Heart right ventricle (tissue), 16 donors: ENCODE data around the gene SPA17. TPM values are rescaled to one million over a fixed set of nuclear protein-coding genes. Genes with fewer than 3 reads are reported as not detected.

Source experiments
- ATAC-seq, 8 donors: fragments of 200-7000 bp; cut with Tn5 transposase; one replicate each; pipeline ENCODE4 v1.9.1; 2020; ENCODE audit warnings: mild to moderate bottlenecking in 8 of 8, moderate library complexity in 8 of 8, moderate number of reproducible peaks in 1 of 8
- DNase-seq, 2 donors: peaks; one replicate each; pipeline ENCODE4 v3.0.0-alpha.2; 2020
- H3K27ac ChIP-seq, 10 donors: fragments of 200-600 bp; sonication (generic) in 2 of 10; one replicate each; pipeline versions ENCODE4 v1.5.0 to v1.8.0; 2020 to 2022; ENCODE audit warnings: mild to moderate bottlenecking in 3 of 10
- H3K27me3 ChIP-seq, 7 donors: fragments of 200-600 bp; one replicate each; pipeline ENCODE4 v1.8.0; 2021 to 2022; ENCODE audit warnings: mild to moderate bottlenecking in 2 of 7
- H3K36me3 ChIP-seq, 9 donors: fragments of 200-600 bp; sonication (generic) in 1 of 9; one replicate each; pipeline versions ENCODE4 v1.5.0 to v1.8.0; 2020 to 2022; ENCODE audit warnings: mild to moderate bottlenecking in 2 of 9
- H3K4me1 ChIP-seq, 9 donors: fragments of 200-600 bp; sonication (generic) in 1 of 9; one replicate each; pipeline versions ENCODE4 v1.5.0 to v1.8.0; 2020 to 2022; ENCODE audit warnings: mild to moderate bottlenecking in 4 of 9
- H3K4me3 ChIP-seq, 10 donors: fragments of 200-600 bp; sonication (generic) in 2 of 10; one replicate each; pipeline versions ENCODE4 v1.5.0 to v1.8.0; 2020 to 2022; ENCODE audit warnings: mild to moderate bottlenecking in 7 of 10, moderate library complexity in 2 of 10
- H3K9me3 ChIP-seq, 11 donors: fragments of 200-600 bp in 10 of 11; sonication (generic) in 2 of 11; one replicate each; pipeline versions ENCODE4 v1.5.0 to v1.8.0; 2013 to 2022; ENCODE audit warnings: mild to moderate bottlenecking in 2 of 11, control low read depth in 1 of 11, moderate library complexity in 1 of 11
- WGBS, 2 donors: extraction: QIAGEN DNeasy Blood & Tissue Kit; methylation state at CpG; one replicate each; pipeline ENCODE4 v1.1.7; 2013; ENCODE audit warnings: inconsistent platforms in 1 of 2; 5-methylcytosine and 5-hydroxymethylcytosine counted together
- intact Hi-C, 10 donors: fragments of 100-400 bp; cut with DNase I; formaldehyde crosslinking; loops; one replicate each; pipeline versions ENCODE4 v1.11.1 to v1.14.2; 2022
- polyA plus RNA-seq, 2 donors: library from polyadenylated mRNA; stranded (reverse); fragments of 200-250 nt; gene quantifications; one replicate each; pipeline ENCODE4 v1.2.3, GENCODE V29; 2013
- total RNA-seq, 10 donors: library from RNA; stranded (reverse); fragmentation: NEBNext Ultra II Directional in 3 of 10; extraction: Animal tissue kit (Norgen Biotek cat#: 25700) in 3 of 10; gene quantifications; one replicate each; pipeline versions ENCODE4 v1.2.1 to v1.2.4, GENCODE V29; 2021 to 2023
- TF ChIP-seq, protein P1 (sequence below), 9 donors: fragments of 200-600 bp; sonication (generic) in 2 of 9; IDR thresholded peaks; one replicate each; pipeline versions ENCODE4 v1.5.0 to v1.8.0; 2021 to 2022; ENCODE audit warnings: antibody characterized with exemption in 9 of 9, mild to moderate bottlenecking in 5 of 9, moderate library complexity in 1 of 9
- donor health status: Arrhythmogenic right ventricular cardiomyopathy.
- donor health status: ischemic (EF 13 %, LVEDD 7.1; RV severe dilation, severe dysfunction).
- donor health status: healthy with polysubstance abuse.
- donor health status: DM: no; HTN: yes; CAD: no.
- donor health status: DM: no; HTN: no; CAD: no.
- donor health status: ischemic (EF 25% LVEDD 6.9; RV normal size, moderate dysfunction).
- donor health status: ischemic (EF 25% LVEDD 5.7; RV mildly dilated, moderate dysfunction).
- donor health status: healthy.
- donor health status: DM: yes; HTN: yes; CAD: no.
- donor health status: Ischemic cardiomyopathy.
- donor health status: ischemic (EF 35%, LVEDD 5.7; RV mildly dilated, moderate dysfunction).
- donor health status: nonischemic (EF 11% LVEDD 7.7; RV severe dilation, severe dysfunction).
- donor health status: DM: yes; HTN: yes; CAD: no.
- donor health status: PGD.
- donor health status: ischemic (EF 29% LVEDD 5.4; RV normal size, mild dysfunction).
- donor health status: nonischemic (EF 23%, LVEDD 6.1; RV moderate dilation, normal function).

The SPA17 gene
- total and polyA plus RNA-seq, 12 donors = 0.62 to 4.9 (median 2.3) TPM

DNA sequence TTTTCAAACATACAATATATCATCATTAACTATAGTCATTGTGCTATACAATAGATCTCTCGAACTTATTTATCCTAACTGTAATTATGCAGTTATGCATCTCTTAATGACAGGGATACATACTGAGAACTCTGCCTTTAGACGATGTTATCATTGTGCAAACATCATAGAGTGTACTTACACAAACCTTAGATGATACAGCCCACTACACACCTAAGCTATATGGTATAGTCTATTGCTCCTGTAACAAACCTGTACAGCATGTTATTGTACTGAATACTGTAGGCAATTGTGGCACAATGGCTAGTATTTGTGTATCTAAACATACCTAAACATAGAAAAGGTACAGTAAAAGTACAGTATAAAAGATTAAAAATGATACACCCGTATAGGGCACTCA lies 38.7 kb downstream of the SPA17 start:
- H3K36me3 ChIP-seq = no peaks in the 10 kb centered on the region
- intact Hi-C loops = no loop called here
- TF ChIP-seq, protein P1, sequence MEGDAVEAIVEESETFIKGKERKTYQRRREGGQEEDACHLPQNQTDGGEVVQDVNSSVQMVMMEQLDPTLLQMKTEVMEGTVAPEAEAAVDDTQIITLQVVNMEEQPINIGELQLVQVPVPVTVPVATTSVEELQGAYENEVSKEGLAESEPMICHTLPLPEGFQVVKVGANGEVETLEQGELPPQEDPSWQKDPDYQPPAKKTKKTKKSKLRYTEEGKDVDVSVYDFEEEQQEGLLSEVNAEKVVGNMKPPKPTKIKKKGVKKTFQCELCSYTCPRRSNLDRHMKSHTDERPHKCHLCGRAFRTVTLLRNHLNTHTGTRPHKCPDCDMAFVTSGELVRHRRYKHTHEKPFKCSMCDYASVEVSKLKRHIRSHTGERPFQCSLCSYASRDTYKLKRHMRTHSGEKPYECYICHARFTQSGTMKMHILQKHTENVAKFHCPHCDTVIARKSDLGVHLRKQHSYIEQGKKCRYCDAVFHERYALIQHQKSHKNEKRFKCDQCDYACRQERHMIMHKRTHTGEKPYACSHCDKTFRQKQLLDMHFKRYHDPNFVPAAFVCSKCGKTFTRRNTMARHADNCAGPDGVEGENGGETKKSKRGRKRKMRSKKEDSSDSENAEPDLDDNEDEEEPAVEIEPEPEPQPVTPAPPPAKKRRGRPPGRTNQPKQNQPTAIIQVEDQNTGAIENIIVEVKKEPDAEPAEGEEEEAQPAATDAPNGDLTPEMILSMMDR (IDR thresholded peaks at IDR 0.05) = no peak
- H3K27me3 ChIP-seq = peaks cover 0 to 31% (median 6%) of the 10 kb centered on the region in 7 donors
- DNase-seq (no peak), ATAC-seq (no peak)
- 85 to 86% methylated on average over 3 of the region's 3 CpGs for WGBS, 2 donors
- no peak overlapping the region for H3K4me3 ChIP-seq
- H3K9me3 ChIP-seq = peaks cover 0 to 12% (median 3%) of the 10 kb centered on the region in 11 donors
- H3K27ac ChIP-seq = no peak overlapping the region
- peaks cover 0 to 9% (median 6%) of the 10 kb centered on the region in 9 donors for H3K4me1 ChIP-seq

GRCh38 chr11:124716591-124716990 lies 42.9 kb downstream of the SPA17 start:
- Histone ChIP-seq H3K4me3 (no peak overlapping the region), H3K36me3 (no peaks in the 10 kb centered on the region), H3K27me3 (peaks cover 0 to 65% (median 28%) of the 10 kb centered on the region in 7 donors), H3K4me1 (peaks cover 4 to 24% (median 15%) of the 10 kb centered on the region in 9 donors), H3K27ac (peak overlapping the region in 3 of 10 donors; percentile 31 to 68 (median 50)), H3K9me3 (no peaks in the 10 kb centered on the region)
- DNase-seq = no peak
- intact Hi-C loops = loop anchor here in 1 of 10 donors (5.0 kb wide), 1 partner anchor 46 kb away; the partner anchor contains the start of gene ESAM
- WGBS, 2 donors = 65 to 68% methylated on average over 3 of the region's 3 CpGs
- TF ChIP-seq, protein P1 (IDR thresholded peaks at IDR 0.05) = no peak
- ATAC-seq = no peak

DNA sequence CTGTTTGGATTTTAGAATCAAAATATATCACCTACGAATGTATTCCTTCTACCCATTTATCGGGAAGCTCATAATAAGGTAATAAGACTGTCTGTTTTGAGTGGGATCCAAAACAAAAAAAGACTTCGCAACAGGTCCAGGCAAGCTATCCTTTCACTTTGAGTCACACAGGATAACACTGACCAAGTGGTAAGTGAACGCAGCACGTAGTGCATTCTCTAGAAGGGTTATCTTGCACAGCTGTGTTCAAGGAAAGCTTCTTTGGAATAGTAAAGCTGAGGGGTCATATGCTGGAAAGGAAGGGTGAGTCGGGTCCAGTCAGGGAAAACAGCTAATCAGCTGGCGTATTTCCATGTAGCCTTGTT lies 43.7 kb downstream of the SPA17 start:
- peak overlapping the region in 8 of 10 donors; percentile 30 to 68 (median 52) for H3K27ac ChIP-seq
- ATAC-seq = peak; percentile 44 to 82 (median 60)
- intact Hi-C loops = loop anchor here in 1 of 10 donors (5.0 kb wide), 1 partner anchor 45 kb away; the partner anchor contains the start of gene ESAM

GRCh38 chr11:124717786-124718651 lies 44.3 kb downstream of the SPA17 start:
- Histone ChIP-seq H3K36me3 (no peaks in the 10 kb centered on the region), H3K4me3 (peak overlapping the region in 9 of 10 donors; percentile 33 to 56 (median 49)), H3K9me3 (no peaks in the 10 kb centered on the region), H3K27ac (peak overlapping the region in 9 of 10 donors; percentile 12 to 68 (median 50)), H3K4me1 (peaks cover 4 to 34% (median 15%) of the 10 kb centered on the region in 9 donors), H3K27me3 (peaks cover 0 to 76% (median 40%) of the 10 kb centered on the region in 7 donors)
- 0 to 1% methylated on average over 45 of the region's 45 CpGs for WGBS, 2 donors
- ATAC-seq = peak; percentile 49 to 82 (median 68)
- peak; percentile 32 to 71 for DNase-seq
- TF ChIP-seq, protein P1 (IDR thresholded peaks at IDR 0.05) = no peak
- intact Hi-C loops = loop anchor here in 1 of 10 donors (5.0 kb wide), 1 partner anchor 44 kb away; the partner anchor contains the start of gene ESAM

More for the DNA sequence above, 43.7 kb downstream of the SPA17 start:
- TF ChIP-seq, protein P1 (IDR thresholded peaks at IDR 0.05) = no peak
- no peak for DNase-seq
- WGBS, 2 donors = 19 to 30% methylated on average over 7 of the region's 7 CpGs
- peak overlapping the region in 9 of 10 donors; percentile 33 to 56 (median 49) for H3K4me3 ChIP-seq
- no peaks in the 10 kb centered on the region for H3K36me3 ChIP-seq
- H3K4me1 ChIP-seq = peaks cover 4 to 32% (median 15%) of the 10 kb centered on the region in 9 donors
- H3K9me3 ChIP-seq = no peaks in the 10 kb centered on the region
- peaks cover 0 to 70% (median 35%) of the 10 kb centered on the region in 7 donors for H3K27me3 ChIP-seq
